SK-N-SH treated with all-trans-retinoic acid at 6 μM for 48 hours (cell line): ENCODE results near the gene AMMECR1L.

Experiments
- ATAC-seq: fragments of 200-7000 bp; cut with Tn5 transposase; 3 replicates; pipeline ENCODE4 v1.9.1; 2020; ENCODE audit warnings: mild to moderate bottlenecking, moderate library complexity
- ARNTL ChIP-seq: fragments of 450-650 bp; formaldehyde crosslinking; IDR thresholded peaks from 2 replicates; pipeline ENCODE4 v1.5.0; 2020; ENCODE audit warnings: low read depth, mild to moderate bottlenecking, moderate library complexity, borderline replicate concordance
- BACH2 ChIP-seq: fragments of 250-450 bp; sonication (Bioruptor Pico); IDR thresholded peaks from 2 replicates; pipeline ENCODE4 v1.9.0; 2021; ENCODE audit warnings: mild to moderate bottlenecking, borderline replicate concordance
- CREB5 ChIP-seq: fragments of 250-450 bp; sonication (Bioruptor Pico); IDR thresholded peaks from 2 replicates; pipeline ENCODE4 v1.5.1; 2020; ENCODE audit warnings: low read depth, mild to moderate bottlenecking, moderate library complexity
- CSDC2 ChIP-seq: fragments of 250-450 bp; sonication (Bioruptor Pico); IDR thresholded peaks from 2 replicates; pipeline ENCODE4 v1.5.0; 2020; ENCODE audit warnings: mild to moderate bottlenecking, moderate library complexity
- CSRNP3 ChIP-seq: fragments of 250-450 bp; sonication (Bioruptor Pico); IDR thresholded peaks from 2 replicates; pipeline ENCODE4 v1.5.1; 2021; ENCODE audit warnings: mild to moderate bottlenecking, moderate library complexity
- ESRRG ChIP-seq: fragments of 250-450 bp; sonication (Bioruptor Pico); IDR thresholded peaks from 2 replicates; pipeline ENCODE4 v1.6.1; 2021; ENCODE audit warnings: mild to moderate bottlenecking
- GLIS3 ChIP-seq: fragments of 250-450 bp; sonication (Bioruptor Pico); IDR thresholded peaks from 2 replicates; pipeline ENCODE4 v1.5.0; 2020; ENCODE audit warnings: mild to moderate bottlenecking, moderate library complexity
- ISL1 ChIP-seq: fragments of 250-450 bp; sonication (Bioruptor Pico); IDR thresholded peaks from 2 replicates; pipeline ENCODE4 v2.1.2; 2022; ENCODE audit warnings: mild to moderate bottlenecking, moderate library complexity
- OSR1 ChIP-seq: fragments of 250-450 bp; sonication (Bioruptor Pico); IDR thresholded peaks from 2 replicates; pipeline ENCODE4 v1.8.0; 2022; ENCODE audit warnings: moderate library complexity, mild to moderate bottlenecking, inconsistent platforms
- PATZ1 ChIP-seq: fragments of 250-450 bp; sonication (Bioruptor Pico); IDR thresholded peaks from 2 replicates; pipeline ENCODE4 v1.8.0; 2020; ENCODE audit warnings: mild to moderate bottlenecking, moderate library complexity, borderline replicate concordance
- POU6F1 ChIP-seq: fragments of 250-450 bp; sonication (Bioruptor Pico); IDR thresholded peaks from 2 replicates; pipeline ENCODE4 v1.8.0; 2021; ENCODE audit warnings: low read depth, mild to moderate bottlenecking, moderate library complexity, borderline replicate concordance
- PPARA ChIP-seq: fragments of 250-450 bp; sonication (Bioruptor Pico); IDR thresholded peaks from 2 replicates; pipeline ENCODE4 v1.5.0; 2020; ENCODE audit warnings: mild to moderate bottlenecking, borderline replicate concordance
- RARB ChIP-seq: fragments of 250-450 bp; sonication (Bioruptor Pico); IDR thresholded peaks from 2 replicates; pipeline ENCODE4 v1.8.0; 2021; ENCODE audit warnings: mild to moderate bottlenecking, moderate library complexity
- SNAI2 ChIP-seq: fragments of 250-450 bp; sonication (Bioruptor Pico); IDR thresholded peaks from 2 replicates; pipeline ENCODE4 v1.5.0; 2020; ENCODE audit warnings: mild to moderate bottlenecking, moderate library complexity
- TCF4 ChIP-seq: fragments of 250-450 bp; sonication (Bioruptor Pico); IDR thresholded peaks from 2 replicates; pipeline ENCODE4 v1.8.0; 2021; ENCODE audit warnings: mild to moderate bottlenecking, moderate library complexity, borderline replicate concordance
- TOX ChIP-seq: fragments of 250-450 bp; sonication (Bioruptor Pico); IDR thresholded peaks from 2 replicates; pipeline ENCODE4 v1.8.0; 2021; ENCODE audit warnings: mild to moderate bottlenecking, moderate library complexity, borderline replicate concordance
- TSHZ2 ChIP-seq: fragments of 250-450 bp; sonication (Bioruptor Pico); IDR thresholded peaks from 2 replicates; pipeline ENCODE4 v1.5.0; 2020; ENCODE audit warnings: mild to moderate bottlenecking, moderate library complexity
- ZC3H10 ChIP-seq: fragments of 250-450 bp; sonication (Bioruptor Pico); IDR thresholded peaks from 2 replicates; pipeline ENCODE4 v1.5.1; 2021; ENCODE audit warnings: mild to moderate bottlenecking, moderate library complexity
- ZFP3 ChIP-seq: fragments of 250-450 bp; sonication (Bioruptor Pico); IDR thresholded peaks from 2 replicates; pipeline ENCODE4 v1.5.0; 2020; ENCODE audit warnings: mild to moderate bottlenecking, moderate library complexity
- ZFP30 ChIP-seq: fragments of 450-650 bp; formaldehyde crosslinking; IDR thresholded peaks from 2 replicates; pipeline ENCODE4 v1.5.0; 2022; ENCODE audit warnings: mild to moderate bottlenecking, moderate library complexity
- ZNF565 ChIP-seq: fragments of 450-650 bp; formaldehyde crosslinking; conservative IDR thresholded peaks from 2 replicates; pipeline ENCODE4 v1.5.0; 2020; ENCODE audit warnings: low read depth, mild to moderate bottlenecking, moderate library complexity
- ZNF70 ChIP-seq: fragments of 450-650 bp; formaldehyde crosslinking; IDR thresholded peaks from 2 replicates; pipeline ENCODE4 v1.5.0; 2020; ENCODE audit warnings: mild to moderate bottlenecking, moderate library complexity
- ZNF8 ChIP-seq: fragments of 450-650 bp; formaldehyde crosslinking; IDR thresholded peaks from 2 replicates; pipeline ENCODE4 v1.5.0; 2020; ENCODE audit warnings: mild to moderate bottlenecking, moderate library complexity

Gene AMMECR1L

GRCh38 chr2:127857265-127857808, 28.4 kb downstream of the AMMECR1L start:
- peak; percentile 6 for ATAC-seq
- no peak for TF ChIP-seq CSDC2 (CRISPR knock-in tag)
- no peak for TF ChIP-seq ZFP30 (CRISPR knock-in tag)
- no peak for TF ChIP-seq PATZ1 (CRISPR knock-in tag)
- TF ChIP-seq ZNF70, result no peak
- no peak for TF ChIP-seq RARB
- no peak for TF ChIP-seq BACH2 (CRISPR knock-in tag)
- no peak for TF ChIP-seq ZFP3
- no peak for TF ChIP-seq ZNF8
- TF ChIP-seq ESRRG (CRISPR knock-in tag), result no peak
- no peak for TF ChIP-seq SNAI2 (CRISPR knock-in tag)
- TF ChIP-seq TSHZ2, result no peak
- TF ChIP-seq CSRNP3 (CRISPR knock-in tag), result no peak
- no peak for TF ChIP-seq ZC3H10 (CRISPR knock-in tag)
- TF ChIP-seq ARNTL (CRISPR knock-in tag), result no peak
- TF ChIP-seq ISL1, result no peak
- TF ChIP-seq ZNF565 (CRISPR knock-in tag), result no peak
- TF ChIP-seq CREB5 (CRISPR knock-in tag), result no peak
- no peak for TF ChIP-seq TOX (CRISPR knock-in tag)
- no peak for TF ChIP-seq OSR1 (CRISPR knock-in tag)
- no peak for TF ChIP-seq TCF4

GRCh38 chr2:127853671-127854070, 32.1 kb downstream of the AMMECR1L start:
- ATAC-seq, result no peak
- TF ChIP-seq ZC3H10 (CRISPR knock-in tag) (no peak), PPARA (CRISPR knock-in tag) (no peak), TCF4 (no peak), ZFP3 (no peak), ZNF70 (no peak), RARB (no peak), ZNF565 (CRISPR knock-in tag) (no peak), TSHZ2 (no peak), TOX (CRISPR knock-in tag) (no peak), CSRNP3 (CRISPR knock-in tag) (no peak), GLIS3 (CRISPR knock-in tag) (no peak), OSR1 (CRISPR knock-in tag) (no peak), BACH2 (CRISPR knock-in tag) (no peak), ESRRG (CRISPR knock-in tag) (no peak), ARNTL (CRISPR knock-in tag) (no peak), CSDC2 (CRISPR knock-in tag) (no peak), POU6F1 (CRISPR knock-in tag) (no peak)
